GM19324 (cell line): ENCODE data around the gene TWSG1.
"Not testable (repeated sequence)": the region's sequence is repeated elsewhere in the genome, so short reads cannot be mapped to it uniquely, and the experiment has no call there.

Source experiments
- ATAC-seq: cut with Tn5 transposase; IDR thresholded peaks from one replicate; pipeline ENCODE4 v1.9.1; 2021; ENCODE audit warnings: mild to moderate bottlenecking, moderate library complexity; ENCODE audit not compliant: unreplicated experiment, low FRiP score

TWSG1 gene

DNA sequence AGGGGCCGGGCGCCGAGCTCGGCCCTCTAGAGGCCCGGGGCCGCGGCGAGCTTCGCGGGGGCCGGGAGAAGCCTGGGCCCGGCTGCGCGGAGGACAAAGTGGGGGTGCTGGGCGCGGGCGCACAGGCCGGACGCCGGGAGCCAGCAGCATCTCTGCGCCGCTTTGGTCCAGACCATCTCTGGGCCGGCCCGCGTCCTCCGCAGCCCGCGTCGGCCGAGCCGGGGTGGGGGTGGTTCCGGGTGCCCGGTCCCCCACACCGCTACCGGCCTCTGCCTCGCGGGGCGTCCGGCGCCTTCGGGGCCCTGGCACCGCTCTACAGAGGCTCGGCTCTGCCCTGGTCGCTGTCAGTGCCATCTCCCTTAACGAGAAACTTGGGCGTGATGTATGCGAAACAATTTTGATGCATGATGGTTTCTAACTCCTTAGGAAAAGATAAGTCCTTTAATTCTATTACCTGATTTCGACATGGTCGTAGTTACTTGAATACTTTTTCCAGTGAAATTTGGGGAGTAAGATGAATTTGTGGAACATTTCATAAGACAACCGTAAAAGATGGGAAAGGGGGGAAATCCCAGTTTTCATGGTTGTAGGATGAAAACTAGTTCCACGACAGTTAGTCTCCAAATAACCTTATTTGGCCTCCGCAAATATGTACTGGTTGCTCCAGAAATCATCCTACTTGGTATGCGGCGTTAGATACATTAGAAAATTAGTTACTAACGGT is 562 bp downstream of the TWSG1 start:
- ATAC-seq, result peak; percentile 55

DNA sequence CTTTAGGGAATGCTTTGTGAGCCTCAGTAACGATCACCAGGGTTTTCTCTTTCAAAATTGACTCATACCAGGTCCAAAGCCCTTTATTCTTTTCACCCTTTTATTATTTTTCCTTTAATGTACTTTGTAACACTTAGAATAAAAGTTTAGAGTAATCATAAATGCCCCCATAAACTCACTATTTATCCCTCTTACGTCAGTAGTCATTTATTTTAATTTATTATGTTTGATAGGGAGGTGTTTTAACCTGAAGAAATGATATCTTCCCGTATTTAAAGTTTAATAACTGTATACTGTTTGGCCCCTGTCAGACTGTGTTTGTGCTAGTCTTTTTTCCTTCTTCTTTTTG is 1.1 kb downstream of the TWSG1 start:
- no peak for ATAC-seq

DNA sequence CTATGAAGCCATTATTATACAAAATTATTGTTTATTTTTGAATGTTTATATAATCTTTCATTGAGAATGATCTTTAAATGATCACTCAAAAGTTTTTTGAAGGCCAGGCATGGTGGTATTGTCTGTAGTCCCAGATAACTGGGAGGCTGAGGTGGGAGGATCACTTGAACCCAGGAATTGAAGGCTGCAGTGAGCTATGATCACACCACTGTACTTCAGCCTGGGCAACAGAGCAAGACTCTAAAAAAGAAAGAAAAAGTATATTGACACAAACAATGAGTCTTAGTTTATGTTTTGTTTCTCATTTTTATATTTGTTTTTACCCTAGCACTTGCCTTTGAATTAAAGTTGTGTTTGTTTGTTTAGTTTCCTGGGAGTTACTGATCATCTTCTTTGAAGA is 2.3 kb downstream of the TWSG1 start:
- no peak for ATAC-seq

DNA sequence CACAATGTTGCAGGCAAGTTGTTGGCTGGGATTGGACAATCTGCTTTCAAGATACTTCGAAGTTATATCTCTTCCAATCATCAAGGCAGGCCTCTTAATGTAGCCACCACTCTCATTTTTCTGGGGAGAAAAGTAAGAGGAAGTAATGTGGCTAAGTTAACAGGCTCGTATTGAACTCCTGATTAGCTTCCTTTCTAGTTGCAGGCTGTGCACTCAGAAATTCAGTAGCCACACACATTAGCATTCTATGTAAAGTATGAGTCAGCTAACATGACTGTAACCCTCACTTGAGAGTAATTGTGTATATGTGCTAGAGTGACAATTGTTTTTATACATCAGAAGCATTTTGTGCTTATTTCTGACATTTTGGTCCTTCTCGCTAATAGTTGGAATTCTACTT is 3.3 kb downstream of the TWSG1 start:
- ATAC-seq, result no peak

DNA sequence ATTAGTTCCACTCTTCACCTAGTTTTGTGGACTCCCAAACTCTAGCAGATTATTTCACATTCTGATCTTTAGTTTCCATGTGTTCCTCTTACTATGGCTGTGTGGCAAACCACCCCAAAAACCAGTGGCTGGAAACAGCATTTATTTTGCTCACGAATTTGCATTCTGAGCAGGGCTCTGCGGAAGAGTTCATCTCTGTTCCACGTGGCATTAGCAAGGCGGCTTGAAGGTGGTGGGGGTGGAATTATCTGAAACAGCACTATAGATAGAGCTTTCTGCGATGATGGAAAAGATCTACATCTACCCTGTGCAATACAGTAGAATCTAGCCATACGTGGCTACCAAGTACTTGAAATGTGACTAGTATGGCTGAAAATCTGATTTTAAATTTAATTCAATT is 5.9 kb downstream of the TWSG1 start:
- ATAC-seq, result no peak

DNA sequence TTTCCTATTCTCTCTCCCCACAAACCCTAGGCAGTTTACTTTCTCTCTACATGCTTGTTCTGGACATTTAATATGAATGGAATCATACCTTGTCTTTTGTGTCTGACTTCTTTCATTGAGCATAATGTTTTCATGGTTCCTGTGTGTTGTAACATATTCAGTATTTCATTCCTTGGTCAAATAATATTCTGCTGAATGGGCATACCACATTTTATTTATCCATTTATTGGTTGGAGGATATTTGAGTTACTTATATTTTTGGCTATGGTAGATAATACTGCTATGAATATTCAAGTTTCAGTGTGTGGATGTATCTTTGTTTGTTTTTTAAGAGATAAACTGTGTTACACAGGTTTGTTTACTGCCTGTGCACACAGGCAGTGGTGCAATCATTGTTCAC is 9.0 kb downstream of the TWSG1 start:
- no peak for ATAC-seq

DNA sequence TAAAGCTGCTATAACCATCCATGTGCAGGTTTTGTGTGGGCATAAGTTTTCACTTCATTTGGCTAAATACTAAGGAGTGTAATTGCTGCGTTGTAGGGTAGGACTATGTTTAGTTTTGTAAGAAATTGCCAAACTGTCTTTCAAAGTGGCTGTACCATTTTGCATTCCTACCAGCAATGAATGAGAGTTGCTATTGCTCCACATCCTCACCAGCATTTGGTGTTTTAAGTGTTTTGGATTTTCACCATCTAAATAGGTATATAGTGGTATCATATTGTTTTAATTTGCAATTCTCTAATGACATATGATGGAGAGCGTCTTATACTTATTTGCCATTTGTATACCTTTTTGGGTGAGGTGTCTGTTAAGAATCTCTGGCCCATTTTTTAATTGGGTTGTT is 12.2 kb downstream of the TWSG1 start:
- no peak for ATAC-seq

DNA sequence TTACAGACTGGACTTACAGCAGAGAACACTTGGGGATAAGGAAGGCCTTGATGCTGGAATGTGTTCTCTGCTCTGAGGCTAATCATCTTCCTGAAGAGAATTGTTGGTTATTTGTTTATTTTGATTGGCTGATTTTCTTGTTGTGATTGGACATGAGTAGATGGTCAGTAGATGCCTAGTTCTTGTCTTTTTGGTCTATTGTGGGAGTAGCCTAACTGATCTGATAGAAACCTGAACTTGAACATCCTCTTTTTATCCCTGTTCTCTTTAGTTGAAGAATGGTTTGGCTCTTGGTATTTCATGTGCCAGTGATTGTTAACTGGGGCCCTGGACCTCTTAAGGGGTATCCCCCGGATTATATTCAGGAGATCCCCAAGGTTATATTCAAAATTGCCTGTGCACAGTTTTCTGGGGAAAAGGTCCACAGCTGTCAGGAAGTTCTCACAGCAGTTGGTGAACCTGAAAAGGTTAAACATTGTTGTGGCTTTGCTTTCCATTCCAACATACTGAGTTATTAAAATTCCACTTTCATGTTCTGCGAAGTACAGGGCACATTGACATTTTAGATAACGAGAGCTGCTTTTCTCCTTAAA is 13.6 kb downstream of the TWSG1 start:
- no peak for ATAC-seq

DNA sequence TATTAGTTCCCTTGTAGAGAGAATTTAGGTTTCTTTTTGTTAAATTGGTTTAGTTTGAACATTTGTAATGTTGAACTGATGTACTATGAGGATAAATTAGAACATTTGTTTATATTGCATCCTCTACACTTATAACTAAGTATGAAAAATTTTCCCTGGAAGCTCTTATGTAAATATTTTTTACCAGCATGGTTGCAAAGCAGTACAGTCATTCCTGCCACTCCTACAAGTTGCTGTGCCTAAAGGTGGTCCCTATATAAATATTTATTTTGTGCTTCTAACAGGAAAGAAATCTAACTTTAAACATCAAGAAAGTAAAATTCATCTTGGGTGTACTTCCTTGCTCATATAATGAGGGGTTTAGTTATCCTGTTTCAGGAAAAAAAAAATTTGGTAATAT is 14.2 kb downstream of the TWSG1 start:
- no peak for ATAC-seq

DNA sequence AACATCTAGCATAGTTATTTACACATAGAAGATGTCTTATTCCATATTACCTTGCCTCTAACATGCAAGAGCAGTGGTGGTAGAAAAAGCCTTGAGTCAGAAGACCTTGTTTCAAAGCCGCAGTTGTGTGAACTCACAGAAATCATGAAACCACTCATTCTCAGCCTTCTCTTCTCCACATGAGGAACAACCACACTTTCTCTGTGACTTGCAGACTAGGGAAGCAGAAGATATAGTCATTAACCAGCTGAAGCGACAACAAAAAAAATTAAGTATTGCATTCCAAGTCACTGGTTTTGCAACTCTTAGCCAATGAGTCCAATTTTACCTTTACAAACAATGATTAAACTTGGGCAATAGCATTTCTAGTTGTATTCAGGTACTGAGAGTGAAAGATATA is 19.0 kb downstream of the TWSG1 start:
- no peak for ATAC-seq

DNA sequence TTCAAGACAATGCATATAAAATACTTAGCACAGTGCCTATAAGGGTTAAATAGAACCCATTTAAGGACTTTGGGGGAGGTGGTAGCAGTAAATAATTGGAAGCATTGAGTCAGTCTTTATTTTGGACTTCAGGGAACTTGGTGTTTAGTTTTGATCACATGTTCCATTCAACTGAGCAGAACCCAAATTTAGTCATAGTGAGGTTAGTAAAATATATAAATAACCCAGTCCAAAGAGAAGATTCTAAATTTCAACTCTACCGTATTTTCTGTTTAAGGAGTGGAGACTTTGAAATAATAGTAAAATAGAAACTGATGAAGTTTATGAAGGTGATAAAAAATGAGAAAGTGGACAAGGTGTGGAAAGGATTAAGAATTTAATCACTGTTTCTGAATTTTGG is 19.7 kb downstream of the TWSG1 start:
- ATAC-seq, result no peak

DNA sequence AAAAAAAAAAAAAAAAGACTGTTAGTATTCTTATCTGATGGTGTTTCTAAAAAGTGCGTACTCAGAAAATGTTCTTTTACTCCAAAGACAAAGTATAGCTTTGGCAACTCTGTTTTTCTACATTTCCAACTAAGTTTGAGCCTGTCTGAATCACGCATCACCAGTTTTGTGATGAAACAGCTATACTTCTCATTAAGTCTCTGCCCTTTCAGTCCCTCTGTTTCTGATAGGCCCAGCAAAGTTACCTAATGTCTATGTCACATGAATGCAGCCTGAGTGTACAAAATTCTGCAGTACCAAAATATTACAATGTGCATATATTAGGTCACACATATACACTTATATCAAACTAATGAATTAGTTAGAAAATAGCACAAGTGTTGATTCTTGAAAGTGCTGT is 22.4 kb downstream of the TWSG1 start:
- no peak for ATAC-seq

DNA sequence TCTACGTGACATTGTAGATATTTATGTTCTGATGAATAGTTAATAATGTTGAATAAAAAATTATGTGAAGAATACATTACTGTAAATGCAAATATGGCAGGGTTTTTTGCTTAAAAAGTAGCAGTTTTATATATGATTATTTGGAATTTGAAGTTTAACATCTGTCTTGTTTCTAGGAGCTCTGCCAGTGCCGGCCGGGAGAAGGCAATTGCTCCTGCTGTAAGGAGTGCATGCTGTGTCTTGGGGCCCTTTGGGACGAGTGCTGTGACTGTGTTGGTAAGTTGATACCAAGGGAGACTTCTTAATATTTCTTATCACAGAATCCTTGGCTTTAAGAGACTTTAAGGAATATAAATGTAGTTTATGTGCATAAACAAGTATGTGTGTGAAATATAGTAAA is 25.2 kb downstream of the TWSG1 start:
- no peak for ATAC-seq

DNA sequence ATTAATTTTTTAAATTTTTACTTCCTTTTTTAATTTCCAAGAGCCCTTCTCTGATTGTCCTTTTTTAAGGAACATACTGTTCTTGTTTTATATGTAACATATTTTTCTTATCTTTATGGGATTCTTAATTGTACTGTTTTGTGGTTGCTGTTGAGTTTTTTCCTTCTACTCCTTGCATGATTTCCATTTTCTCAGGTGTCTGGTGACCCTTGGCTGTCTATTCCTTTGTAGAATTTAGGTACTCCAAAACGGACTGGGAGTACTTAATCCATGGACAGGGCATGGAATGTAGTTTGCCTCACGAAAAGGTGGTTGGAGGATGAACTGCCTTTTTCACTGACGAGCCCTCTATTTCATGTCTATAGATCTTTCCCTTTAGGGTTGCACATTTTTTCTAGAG is 26.6 kb downstream of the TWSG1 start:
- ATAC-seq, result no peak

DNA sequence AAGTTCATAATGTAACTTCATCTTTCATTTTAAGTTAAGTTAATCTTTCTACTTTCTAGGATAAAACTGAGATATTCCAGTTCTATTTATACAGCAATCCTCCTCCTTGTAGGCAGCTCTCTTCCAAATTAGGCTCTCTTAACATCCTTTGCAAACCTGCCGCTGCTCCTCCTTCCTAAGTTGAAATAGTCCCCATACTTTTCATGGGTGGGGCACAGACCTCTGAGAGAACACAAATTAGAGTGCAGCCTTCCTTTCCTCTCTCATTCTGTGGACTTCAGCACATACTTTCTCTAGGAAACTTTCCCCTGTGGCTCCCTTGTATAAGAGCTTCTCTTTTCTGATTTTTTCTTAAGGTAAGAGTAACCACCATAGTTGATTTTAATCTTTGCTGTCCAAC is 28.3 kb downstream of the TWSG1 start:
- no peak for ATAC-seq

DNA sequence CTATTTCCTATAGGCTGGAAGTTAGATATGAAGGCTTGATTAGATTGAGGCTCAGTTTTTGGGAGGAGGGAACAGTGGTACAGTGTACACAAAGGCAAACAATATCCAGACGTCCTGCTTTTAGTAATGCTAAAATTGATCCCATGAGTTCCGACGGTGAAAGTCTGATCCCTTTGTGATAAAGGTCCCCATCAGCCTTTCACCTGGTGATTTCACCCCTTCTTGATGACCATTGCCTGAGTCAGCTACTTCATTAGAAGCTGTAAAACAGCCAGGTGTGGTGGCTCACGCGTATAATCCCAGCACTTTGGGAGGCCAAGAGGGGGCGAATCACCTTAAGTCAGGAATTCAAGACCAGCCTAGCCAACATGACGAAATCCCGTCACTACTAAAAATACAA is 29.7 kb downstream of the TWSG1 start:
- ATAC-seq, result no peak

DNA sequence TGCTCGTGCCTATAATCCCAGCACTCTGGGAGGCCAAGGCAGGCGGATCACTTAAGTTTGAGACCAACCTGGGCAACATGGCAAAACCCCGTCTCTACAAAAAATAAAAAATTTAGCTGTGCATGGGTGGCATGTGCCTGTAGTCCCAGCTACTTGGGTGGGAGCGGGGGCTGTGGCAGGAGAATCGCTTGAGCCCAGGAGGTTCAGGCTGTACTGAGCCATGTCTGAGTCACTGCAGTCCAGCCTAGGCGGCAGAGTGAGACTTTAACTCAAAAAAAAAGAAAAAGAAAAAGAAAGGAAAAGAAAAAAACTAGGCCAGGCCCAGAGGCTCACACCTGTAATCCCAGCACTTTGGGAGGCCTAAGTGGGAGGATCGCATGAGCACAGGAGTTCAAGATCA is 30.8 kb downstream of the TWSG1 start:
- no peak for ATAC-seq

DNA sequence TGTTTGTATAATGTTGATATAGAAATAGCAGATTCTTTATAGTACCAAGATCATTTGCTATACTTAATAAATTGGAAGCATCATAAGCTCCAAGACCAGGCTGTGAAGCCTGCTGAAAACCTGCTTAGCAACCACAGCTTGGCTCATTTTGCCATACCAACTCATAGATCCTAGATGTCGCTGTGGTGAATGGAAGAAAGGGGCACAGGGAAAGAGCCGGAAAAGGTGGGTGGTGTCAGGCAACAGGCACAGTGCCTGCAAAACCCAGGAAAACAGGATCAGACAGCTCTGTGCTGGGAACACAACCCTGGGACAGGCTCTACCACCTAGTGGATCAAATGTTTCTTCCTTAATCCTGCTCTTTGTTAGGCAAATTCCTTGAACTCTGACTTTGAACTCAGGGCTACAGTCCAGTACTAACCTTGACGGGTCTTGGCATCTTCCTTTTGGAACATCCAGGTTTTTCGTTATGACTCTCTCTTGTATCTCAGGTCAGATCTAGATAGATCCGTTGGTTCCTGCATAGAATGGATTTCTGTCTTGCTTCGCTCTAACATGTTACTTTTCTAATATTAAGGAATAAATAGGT is 31.6 kb downstream of the TWSG1 start:
- no peak for ATAC-seq

DNA sequence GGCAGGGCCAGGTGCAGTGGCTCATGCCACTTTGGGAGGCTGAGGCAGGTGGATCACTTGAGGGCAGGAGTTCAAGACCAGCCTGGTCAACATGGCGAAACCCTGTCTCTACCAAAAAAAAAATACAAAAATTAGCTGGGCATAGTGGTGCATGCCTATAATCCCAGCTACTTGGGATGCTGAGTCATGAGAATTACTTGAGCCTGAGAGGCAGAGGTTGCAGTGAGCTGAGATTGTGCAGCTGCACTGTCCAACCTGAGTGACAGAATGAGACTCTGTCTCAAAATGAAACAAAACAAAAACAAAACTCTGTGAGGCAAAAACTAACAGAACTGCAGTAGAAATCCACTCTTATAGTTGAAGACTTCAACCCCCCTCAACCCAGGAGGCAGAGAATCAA is 38.7 kb downstream of the TWSG1 start:
- ATAC-seq, result not testable (repeated sequence)

DNA sequence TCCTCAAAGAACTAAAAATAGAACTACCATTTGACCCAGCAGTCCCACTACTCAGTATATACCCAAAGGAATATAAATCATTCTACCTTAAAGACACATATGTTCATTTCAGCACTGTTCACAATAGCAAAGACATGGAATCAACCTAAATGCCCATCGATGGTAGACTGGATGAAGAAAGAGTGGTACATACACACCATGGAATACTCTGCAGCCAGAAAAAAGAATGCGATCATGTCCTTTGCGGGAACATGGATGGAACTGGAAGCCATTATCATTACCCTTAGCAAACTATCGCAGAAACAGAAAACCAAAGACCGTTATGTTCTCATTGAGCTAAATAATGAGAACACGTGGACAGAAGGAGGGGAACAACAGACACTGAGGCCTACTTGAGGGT is 44.5 kb downstream of the TWSG1 start:
- no peak for ATAC-seq

DNA sequence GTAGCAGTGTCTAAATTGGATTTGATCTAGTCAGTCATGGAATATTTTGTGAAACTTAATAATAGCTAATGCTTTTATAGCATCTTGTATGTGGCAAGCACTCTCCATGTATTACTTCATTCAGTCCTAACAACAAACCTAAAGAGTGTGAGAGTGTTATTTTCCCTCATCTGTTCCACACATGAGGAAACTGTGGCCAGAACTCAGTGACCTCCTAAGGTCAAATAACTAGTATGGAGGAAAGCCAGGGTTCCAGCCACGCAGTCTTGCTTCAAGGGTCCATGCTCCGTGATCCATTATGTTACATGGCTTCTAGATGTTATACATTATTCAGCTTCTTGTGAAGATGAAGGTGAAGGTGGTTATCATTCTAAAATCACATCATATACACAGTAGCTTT is 45.5 kb downstream of the TWSG1 start:
- no peak for ATAC-seq

DNA sequence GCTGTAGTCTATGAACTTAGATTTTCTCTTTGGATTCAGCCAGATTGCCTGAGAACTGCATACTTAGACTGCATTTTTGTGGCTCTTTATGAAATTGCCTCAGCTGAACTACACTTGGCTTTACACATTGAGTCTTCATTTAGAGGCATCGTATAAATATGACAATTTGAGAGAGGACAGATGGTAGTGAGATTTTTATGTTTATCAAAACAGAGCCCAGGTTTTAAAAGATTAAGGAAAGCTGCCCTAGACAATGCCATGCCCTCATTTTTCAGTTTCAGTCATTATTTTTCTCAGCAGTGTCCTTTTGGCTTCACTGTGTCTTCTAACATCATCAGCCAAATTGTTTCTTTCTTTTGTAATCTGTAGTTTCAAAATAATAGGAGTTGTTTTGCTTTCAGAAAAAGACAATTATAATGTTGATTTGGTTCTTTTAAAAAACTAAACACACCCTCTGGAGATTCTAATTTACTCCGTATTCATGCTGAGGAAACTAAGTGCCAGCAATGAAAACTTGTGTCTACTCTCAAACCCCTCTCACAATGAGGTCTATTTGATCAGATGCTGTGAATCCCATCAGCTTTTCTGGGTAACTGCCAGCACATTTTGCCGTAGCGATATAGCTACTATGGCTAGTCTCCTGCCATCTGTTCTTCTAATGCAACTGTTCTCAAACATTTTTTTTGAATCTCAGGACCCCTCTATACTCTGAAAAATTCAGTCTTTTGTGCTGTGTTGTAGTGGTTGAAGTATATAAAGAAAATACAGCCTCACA is 46.2 kb downstream of the TWSG1 start:
- ATAC-seq, result no peak
